ENCODE results near the gene PCSK4.
A peak's percentile ranks its signal among the peaks of the same experiment; 100 is the strongest.

Gene PCSK4

GRCh38 chr19:1469255-1470054 is 20.7 kb downstream of the PCSK4 start:
- Histone ChIP-seq H3K9ac (no peak overlapping the region), H3K36me3 (ENCODE audit: insufficient read depth) (no peaks in the 10 kb centered on the region), H3K4me3 (IDR thresholded peaks at IDR 0.05; ENCODE audit: insufficient read depth, low read depth, low read length) (no peak overlapping the region), H4K20me1 (ENCODE audit: insufficient read depth) (no peaks in the 10 kb centered on the region), H3K4me2 (peak overlapping the region; percentile 68; the same call in 1 of the 2 replicates), H3K79me2 (ENCODE audit: insufficient read depth, low read depth) (no peaks in the 10 kb centered on the region), H2AFZ (ENCODE audit: low read depth) (no peak overlapping the region), H3K27ac (no peak overlapping the region), H3K4me1 (ENCODE audit: low read depth, poor library complexity, severe bottlenecking) (peaks cover 9% of the 10 kb centered on the region), H3K27me3 (ENCODE audit: insufficient read depth, low read depth) (peaks cover 16% of the 10 kb centered on the region)
- TF ChIP-seq, protein P1, sequence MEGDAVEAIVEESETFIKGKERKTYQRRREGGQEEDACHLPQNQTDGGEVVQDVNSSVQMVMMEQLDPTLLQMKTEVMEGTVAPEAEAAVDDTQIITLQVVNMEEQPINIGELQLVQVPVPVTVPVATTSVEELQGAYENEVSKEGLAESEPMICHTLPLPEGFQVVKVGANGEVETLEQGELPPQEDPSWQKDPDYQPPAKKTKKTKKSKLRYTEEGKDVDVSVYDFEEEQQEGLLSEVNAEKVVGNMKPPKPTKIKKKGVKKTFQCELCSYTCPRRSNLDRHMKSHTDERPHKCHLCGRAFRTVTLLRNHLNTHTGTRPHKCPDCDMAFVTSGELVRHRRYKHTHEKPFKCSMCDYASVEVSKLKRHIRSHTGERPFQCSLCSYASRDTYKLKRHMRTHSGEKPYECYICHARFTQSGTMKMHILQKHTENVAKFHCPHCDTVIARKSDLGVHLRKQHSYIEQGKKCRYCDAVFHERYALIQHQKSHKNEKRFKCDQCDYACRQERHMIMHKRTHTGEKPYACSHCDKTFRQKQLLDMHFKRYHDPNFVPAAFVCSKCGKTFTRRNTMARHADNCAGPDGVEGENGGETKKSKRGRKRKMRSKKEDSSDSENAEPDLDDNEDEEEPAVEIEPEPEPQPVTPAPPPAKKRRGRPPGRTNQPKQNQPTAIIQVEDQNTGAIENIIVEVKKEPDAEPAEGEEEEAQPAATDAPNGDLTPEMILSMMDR (conservative IDR thresholded peaks at IDR 0.05; ENCODE audit: low read depth, low read length), result no peak

- Histone ChIP-seq H3K9ac (no peak overlapping the region), H4K20me1 (ENCODE audit: insufficient read depth) (no peaks in the 10 kb centered on the region), H3K4me3 (IDR thresholded peaks at IDR 0.05; ENCODE audit: insufficient read depth, low read depth, low read length) (no peak overlapping the region), H3K27ac (no peak overlapping the region), H3K79me2 (ENCODE audit: insufficient read depth, low read depth) (no peaks in the 10 kb centered on the region), H3K36me3 (ENCODE audit: insufficient read depth) (no peaks in the 10 kb centered on the region), H3K27me3 (ENCODE audit: insufficient read depth, low read depth) (peaks cover 16% of the 10 kb centered on the region), H2AFZ (ENCODE audit: low read depth) (no peak overlapping the region), H3K4me1 (ENCODE audit: low read depth, poor library complexity, severe bottlenecking) (peaks cover 9% of the 10 kb centered on the region), H3K4me2 (no peak overlapping the region)
- TF ChIP-seq, protein P1 (conservative IDR thresholded peaks at IDR 0.05; ENCODE audit: low read depth, low read length), result no peak
These were observed 21.3 kb downstream of the PCSK4 start for GRCh38 chr19:1468821-1469254.

- Histone ChIP-seq H3K4me2 (no peak overlapping the region), H3K9ac (no peak overlapping the region), H4K20me1 (ENCODE audit: insufficient read depth) (no peaks in the 10 kb centered on the region), H3K36me3 (ENCODE audit: insufficient read depth) (no peaks in the 10 kb centered on the region), H3K27me3 (ENCODE audit: insufficient read depth, low read depth) (peaks cover 16% of the 10 kb centered on the region), H3K79me2 (ENCODE audit: insufficient read depth, low read depth) (no peaks in the 10 kb centered on the region), H3K4me1 (ENCODE audit: low read depth, poor library complexity, severe bottlenecking) (peaks cover 9% of the 10 kb centered on the region), H3K27ac (no peak overlapping the region), H2AFZ (ENCODE audit: low read depth) (no peak overlapping the region), H3K4me3 (IDR thresholded peaks at IDR 0.05; ENCODE audit: insufficient read depth, low read depth, low read length) (no peak overlapping the region)
- TF ChIP-seq, protein P1 (conservative IDR thresholded peaks at IDR 0.05; ENCODE audit: low read depth, low read length), result no peak
These were observed 21.8 kb downstream of the PCSK4 start for GRCh38 chr19:1468274-1468820.

GRCh38 chr19:1467490-1468273 is 22.5 kb downstream of the PCSK4 start:
- peaks cover 9% of the 10 kb centered on the region for H3K4me1 ChIP-seq (ENCODE audit: low read depth, poor library complexity, severe bottlenecking)
- H3K4me3 ChIP-seq (IDR thresholded peaks at IDR 0.05; ENCODE audit: insufficient read depth, low read depth, low read length), result no peak overlapping the region
- H3K36me3 ChIP-seq (ENCODE audit: insufficient read depth), result no peaks in the 10 kb centered on the region
- no peak overlapping the region for H2AFZ ChIP-seq (ENCODE audit: low read depth)
- H3K27me3 ChIP-seq (ENCODE audit: insufficient read depth, low read depth), result peaks cover 16% of the 10 kb centered on the region
- TF ChIP-seq, protein P1 (conservative IDR thresholded peaks at IDR 0.05; ENCODE audit: low read depth, low read length), result no peak
- H3K79me2 ChIP-seq (ENCODE audit: insufficient read depth, low read depth), result no peaks in the 10 kb centered on the region
- H3K9ac ChIP-seq, result no peak overlapping the region
- H3K4me2 ChIP-seq, result no peak overlapping the region
- H4K20me1 ChIP-seq (ENCODE audit: insufficient read depth), result no peaks in the 10 kb centered on the region
- no peak overlapping the region for H3K27ac ChIP-seq
